ENCODE measurements around the gene ENTPD2.

The ENTPD2 gene

DNA sequence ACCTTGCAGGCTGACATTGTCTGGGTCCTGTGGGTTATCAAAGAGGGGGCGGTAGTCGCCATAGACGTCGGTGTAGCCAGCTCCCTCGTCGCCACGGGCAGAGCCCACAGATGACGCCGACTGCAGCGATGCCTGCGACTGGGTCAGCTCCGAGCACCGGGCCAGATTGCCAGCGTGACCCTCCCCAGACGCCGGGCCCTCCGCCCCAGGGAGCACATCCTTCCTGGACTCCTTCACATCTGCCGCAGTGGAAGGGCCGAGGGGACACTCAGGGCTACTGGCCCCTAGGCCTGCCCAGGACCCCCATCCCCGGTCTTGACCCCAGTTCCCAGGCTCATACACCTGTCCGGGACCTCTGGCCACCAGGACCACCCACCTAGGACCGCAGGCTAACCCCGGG is 39.7 kb downstream of the ENTPD2 start:
- DNase-seq = no peak

DNA sequence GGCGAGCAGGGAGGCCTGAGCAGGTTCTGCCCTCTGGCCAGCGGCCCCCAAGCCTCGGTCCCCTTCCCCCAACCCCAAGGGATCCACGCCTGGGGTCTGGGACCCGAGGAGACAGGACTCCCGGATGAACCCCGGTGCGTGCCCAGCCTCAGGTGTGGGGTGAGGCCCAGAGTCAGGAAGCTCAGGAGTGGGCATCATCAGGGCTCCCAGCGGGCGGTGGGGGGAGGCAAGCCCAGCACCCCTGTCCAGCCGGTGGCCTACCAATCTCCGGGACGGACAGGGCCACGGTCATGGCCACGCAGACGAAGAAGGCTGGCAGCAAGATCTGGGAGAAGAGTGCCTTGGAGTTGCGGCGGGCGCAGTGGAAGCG is 40.3 kb downstream of the ENTPD2 start:
- DNase-seq = no peak

DNA sequence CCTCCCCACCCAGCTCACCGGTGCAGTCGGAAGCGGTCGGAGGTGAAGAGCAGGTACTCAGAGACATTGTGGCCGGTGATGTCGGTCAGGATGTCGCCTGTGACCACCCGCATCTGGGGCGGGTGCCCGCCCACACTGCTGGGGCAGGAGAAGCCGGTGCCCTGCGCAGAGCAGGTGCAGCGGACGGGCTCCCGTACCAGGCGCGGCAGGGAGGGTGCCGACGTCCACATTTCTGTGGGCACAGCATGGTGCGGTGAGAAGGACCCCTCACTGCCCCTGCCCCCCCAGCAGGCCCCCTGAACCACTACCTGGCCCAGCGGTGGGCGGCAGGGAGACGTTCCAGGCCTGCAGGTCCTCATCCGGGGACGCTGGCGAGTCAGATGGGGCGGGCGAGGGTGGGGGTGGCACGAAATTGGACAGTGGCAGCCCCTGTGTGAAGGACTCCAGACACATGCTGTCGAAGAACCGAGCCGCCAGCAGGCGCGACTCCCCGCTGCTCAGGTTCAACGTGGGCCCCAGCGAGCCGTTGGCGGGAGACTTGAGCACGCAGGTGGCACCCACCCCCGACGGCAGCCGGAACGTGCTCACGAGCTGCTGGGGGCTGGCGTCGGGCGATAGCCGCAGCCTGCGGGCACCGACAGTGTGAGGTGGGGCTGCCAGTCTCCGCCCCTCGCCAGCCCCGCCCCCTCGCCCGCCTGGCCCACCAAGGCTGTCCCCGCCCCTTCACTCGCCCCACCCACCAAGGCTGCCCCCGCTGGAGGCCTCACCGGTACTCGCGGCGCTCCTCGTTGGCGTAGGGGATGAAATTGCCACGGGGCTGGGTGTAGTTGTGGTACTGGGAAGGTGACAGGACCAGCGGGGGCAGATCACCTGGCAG is 40.9 kb downstream of the ENTPD2 start:
- DNase-seq = no peak

DNA sequence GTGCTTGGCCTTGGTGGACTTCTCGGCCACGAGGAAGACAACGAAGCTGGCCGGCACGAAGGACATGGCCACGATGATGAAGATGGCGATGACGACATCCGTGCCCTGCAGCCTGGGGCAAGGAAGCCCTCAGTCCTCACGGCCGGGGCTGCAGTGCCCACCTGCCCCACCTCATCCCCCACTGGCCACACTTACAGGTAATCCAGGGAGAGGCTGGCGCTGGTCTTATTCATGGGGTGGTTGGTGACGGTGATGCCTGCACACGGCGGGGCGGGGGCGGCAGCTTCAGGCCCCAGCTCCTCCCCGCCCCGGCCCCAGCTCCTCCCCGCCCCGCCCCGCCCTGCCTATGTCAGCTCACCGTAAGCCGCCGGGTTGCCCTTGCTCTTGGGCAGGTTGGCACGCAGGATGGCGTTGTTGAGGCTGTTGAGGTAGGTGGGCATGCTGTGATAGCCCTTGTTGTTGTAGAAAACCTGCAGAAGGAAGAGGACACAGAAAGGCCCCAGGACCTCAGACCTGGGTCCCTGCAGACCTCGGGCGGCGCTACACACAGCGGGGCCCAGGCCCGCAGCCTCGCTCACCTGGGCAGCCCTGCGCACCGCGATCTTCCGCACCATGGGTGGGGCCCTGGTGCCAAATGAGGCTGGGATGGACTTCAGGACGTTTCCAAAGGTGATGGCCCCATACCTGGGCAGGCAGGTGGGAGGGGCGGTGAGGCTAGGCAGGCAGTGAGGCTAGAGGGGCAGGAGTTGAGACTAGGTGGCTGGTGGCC is 41.8 kb downstream of the ENTPD2 start:
- DNase-seq = no peak

DNA sequence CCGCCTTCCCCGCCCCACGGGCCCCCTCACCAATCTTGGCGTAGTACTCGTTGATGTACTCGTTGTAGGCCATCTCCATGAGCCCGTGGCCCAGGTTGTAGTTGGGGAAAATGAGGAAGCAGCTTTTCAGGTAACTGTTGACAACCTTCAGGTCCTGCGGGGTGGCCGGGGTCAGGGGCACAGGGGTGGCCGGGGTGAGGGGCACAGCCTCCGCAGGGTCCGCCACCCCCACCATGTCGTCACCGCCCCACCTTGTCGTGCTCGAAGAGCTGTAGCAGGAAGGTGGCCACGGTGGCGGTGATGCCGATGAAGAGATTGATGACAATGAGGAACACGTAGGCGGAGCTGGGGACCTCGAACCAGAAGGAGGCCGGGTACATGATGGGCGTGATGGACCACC is 42.7 kb downstream of the ENTPD2 start:
- DNase-seq = no peak

DNA sequence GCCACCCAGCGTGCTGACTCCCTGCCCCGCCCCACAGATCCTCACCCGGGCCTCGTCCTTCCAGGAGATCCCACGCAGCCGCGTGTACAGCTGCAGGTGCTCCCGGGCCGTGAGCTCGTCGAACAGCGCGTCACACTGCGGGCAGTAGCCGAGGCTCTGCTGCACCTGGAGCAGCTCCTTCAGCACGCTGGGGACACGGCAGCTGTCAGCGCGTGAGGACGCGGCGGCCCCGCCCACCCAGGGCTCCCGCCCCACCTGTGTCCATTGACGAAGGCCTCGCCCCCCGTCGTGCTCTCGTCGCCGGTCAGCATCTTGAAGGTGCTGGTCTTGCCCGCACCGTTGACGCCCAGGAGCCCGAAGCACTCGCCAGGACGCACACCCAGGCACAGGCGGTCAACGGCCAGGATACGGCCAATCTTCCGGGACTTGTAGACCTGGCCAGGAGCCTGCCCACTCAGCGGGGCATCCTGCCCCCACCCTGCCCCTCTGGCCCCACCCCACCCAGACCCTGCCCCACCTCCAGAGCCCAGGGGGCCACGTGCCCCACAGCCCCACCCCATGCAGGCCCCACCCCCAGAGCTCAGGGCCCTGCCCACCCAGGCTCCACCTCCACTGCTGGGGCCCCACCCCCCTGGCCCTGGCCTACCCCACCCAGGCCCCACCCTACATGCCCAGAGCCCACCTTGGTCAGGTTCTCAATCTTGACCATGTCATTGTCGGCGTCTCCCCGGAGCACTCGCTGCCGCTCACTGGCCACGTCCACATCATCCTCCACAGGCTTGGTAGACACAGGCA is 43.7 kb downstream of the ENTPD2 start:
- DNase-seq = no peak

DNA sequence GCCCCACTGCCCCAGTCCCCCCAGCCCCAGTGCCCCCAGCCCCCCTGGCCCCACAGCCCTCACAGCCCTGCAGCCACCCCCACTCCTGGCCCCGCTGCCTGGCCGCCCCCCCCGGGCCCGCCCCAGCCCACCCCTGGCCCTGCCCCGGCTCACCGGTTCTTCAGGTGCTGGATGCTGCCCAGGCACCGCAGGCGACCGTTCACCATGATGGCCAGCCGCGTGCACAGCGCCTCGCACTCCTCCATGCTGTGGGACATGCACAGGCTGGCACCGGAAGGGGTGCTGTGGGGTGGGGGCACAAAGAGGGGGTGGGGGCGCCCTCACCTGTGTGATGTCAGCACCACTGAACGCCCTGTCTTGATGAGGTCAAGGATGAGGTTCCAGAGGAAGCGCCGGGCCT is 44.6 kb downstream of the ENTPD2 start:
- no peak for DNase-seq

DNA sequence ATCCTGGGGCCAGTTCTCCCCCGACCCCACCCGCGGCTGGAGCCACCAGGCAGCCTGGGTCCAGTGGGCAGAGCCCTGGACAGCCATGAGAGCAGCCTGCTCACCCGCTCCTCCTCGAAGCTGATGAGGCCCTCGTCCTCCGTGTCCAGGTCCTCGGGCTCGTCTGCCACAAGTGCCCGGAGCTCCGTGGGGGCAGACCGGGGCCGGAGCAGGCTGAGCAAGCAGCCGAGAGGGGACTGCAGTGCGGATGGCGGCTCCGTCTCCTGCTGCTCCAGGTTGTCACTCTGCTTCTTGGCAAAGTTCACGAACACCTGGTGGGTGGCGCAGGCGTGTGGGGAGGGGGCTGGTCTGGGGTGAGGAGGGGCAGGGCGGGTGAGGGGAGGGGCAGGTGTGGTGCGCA is 45.5 kb downstream of the ENTPD2 start:
- DNase-seq = no peak

DNA sequence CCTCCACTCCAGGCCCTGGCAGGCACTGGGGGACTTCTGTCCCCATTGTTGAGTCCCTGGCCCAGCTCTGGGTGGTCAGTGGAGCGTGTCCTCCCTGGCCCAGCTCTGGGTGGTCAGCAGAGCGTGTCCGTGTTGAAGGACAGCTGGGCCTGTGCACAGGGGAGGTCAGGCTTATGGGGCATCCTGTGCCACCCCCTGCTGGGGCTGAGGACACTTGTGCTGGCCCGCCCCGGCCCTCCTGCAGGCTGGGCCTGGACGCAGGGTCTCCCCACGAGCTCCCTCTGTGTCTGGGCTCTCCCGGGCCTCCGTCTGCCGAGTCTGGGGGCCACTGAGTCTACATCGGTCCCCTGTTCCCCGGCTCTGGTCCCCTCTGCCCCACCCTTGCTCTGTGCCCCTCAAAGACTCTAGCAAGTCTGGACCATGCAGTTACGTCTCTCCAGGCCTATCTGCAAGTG is 46.0 kb downstream of the ENTPD2 start:
- DNase-seq = no peak

DNA sequence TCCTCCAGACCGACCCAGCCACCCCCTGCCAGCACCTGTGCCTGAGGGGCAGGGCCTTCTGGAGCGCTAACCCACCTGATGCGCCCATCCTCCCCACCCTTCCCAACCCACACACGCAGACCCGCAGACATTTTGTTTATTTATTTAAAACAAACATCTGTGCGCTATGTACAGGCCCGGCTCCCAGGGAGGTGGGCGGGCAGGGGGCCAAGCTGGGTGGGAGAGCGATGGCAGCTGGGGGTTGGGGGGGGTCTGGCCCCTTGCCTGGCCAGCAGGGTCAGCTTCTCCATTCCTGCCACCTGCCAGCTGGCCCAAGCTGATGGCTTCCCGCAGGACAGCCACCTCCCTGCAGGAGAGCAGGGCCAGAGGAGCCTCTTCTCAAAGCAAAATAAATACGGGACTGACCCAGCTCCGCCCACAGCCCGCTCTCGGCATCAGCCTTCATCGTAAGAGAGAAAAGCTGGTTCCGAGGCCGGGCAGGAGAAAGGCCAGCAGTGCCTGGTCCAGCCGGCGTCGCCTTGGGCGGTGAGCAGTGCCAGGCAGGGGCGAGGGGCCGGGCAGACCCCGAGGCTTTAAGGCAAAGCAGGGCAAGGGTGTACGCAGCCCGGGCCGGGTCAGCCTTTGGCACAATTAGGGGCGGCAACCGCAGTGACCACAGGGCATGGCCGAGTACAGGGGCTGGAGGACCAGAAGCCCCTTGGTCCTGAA is 46.6 kb downstream of the ENTPD2 start:
- no peak for DNase-seq

DNA sequence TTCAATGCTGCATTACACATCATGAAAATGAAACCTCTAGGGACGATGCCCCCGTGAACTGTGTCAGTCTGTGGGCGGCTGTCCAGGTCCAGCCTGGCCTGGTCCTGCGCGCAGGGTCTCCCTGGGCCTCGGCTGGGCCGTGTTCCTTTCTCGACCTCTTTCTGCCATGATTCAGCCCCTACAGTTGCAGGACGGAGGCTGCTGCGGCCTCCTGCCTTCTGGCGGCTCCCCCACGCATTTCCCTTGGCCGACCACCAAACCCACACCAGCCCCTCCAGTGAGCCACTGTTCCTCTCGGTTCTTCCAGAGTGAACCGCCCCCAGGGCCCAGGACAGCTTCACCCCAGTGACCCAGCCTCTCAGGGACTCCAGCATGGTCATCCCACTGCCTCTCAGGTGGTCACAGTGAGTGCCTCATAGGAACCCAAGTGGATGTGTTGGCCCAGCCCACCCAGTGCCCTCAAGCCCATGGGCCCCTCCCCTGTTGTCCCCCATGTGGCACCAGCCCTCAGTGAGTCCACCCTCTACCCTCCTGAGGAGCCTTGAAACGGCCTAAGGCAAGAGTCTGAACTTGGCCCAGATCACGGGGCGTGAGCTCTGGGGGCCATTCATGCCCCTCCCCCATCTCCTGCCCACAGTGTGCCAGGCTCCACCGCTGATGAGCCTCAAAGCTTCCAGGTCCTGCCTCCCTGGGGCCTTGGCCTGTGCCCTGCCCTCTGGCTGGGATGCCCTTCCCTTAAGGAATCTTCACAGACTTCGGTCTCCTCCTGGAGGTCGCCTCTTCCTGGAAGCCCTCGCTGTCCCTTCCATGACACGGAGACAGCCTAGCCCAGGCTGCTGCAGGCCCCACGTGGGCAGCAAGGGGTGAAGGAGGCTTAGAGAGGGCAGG is 47.5 kb downstream of the ENTPD2 start:
- no peak for DNase-seq

DNA sequence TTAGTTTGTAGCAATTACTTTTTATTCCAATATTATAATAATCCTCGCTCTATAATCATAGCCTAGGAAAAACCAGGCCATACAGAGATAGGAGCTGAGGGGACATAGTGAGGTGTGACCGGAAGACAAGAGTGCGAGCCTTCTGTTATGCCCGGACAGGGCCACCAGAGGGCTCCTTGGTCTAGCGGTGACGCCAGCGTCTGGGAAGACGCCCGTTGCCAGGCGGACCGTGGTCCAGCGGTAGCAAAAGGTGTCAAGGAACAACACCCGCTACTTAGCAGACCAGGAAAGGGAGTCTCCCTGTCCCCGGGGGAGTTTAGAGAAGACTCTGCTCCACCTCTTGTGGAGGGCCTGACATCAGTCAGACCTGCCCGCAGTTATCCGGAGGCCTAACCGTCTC is 49.6 kb downstream of the ENTPD2 start:
- peak; percentile 37 for DNase-seq

DNA sequence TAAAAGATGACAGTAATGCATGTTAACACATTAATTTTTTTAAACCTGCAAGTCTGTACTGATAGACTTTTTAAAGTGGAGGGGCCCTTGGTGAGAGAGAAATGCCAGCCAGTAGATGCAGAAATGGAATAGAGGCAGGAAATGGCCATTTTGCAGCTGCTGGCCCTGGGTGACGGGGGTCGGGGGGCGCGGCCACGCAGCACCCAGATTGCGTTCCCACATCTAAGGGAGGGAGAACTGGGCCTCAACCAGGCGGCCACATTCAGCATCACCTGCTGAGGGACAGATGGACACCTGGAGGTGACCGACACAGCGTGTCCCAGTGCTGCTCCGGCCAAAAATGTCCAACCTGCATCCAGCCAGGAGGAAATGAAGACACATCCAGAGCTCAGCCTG is 51.2 kb downstream of the ENTPD2 start:
- DNase-seq = no peak

DNA sequence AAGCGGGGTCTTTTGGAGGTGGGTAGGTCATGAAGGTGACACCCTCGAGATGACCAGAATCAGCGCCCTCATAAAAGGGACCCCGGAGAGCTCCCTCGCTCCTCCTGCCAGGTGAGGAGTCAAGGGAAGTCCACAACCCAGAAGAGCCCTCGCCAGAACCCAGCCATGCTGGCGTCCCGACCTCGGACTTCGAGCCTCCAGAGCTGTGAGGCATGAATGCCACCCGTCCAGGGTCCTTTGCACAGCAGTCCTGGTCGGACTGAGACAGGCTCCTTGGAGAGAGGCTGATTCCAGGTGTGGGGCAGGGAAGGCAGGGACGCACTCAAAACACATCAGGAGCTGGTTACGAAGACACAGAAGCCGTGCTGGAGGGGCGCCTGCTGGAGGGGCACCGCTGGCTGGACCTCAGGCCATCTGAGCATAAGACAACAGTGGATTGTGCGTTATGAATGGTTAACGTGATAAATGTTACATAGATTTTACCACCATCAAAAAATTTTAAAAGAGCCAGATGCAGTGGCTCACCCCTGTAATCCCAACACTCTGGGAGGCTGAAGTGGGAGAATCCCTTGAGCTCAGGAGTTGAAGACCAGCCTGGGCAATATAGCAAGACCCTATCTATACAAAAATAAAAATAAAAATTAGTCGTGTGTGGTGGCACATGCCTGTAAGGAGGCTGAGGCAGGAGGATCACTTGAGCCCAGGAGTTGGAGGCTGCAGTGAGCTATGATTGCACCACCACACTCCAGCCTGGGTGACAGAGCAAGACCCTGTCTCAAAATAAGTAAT is 51.8 kb downstream of the ENTPD2 start:
- DNase-seq = no peak

DNA sequence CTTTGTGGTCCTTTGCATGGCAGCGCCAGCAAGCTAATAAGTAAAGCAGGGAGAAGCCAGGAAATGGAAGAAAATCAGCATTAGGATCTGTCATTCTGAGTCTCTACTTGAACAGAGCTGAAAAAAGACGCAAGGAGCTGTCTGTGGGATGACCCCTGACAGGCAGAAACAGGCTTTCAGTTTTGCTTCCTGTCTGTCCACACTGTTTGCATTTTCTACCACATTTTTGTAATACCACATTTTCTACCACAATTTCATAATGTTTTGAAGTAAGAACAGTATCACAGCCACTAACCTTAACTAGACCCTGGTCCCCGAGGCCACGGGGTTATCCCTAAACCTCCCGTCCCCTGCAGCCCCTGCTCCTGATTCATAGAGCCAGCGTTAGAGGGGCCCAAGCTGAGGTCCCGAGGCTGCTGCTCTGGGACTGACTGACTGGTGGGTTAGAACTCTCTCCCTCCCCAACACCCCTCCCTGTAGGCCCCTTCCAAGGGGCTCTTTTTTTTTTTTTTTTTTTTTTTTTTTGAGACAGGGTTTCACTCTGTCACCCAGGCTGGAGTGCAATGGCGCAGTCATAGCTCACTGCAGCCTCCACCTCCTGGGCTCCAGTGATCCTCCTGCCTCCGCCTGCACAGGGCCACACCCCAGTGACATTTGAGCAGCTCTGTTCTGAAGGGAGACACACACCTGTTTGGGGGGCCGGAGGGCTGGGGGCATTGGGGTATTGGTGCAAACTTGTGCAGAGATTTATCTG is 53.5 kb downstream of the ENTPD2 start:
- DNase-seq = peak; percentile 44
